Sigmoid colon (tissue), 4 donors: Measurements from ENCODE around the gene SFMBT1.

Source experiments
- CTCF ChIP-seq, 4 experiments: fragments of 450-650 bp in 3 of 4; fragments of 200-600 bp in 1 of 4; IDR thresholded peaks; one replicate each; pipeline ENCODE4 v1.5.1; 2016 to 2019; ENCODE audit warnings: antibody characterized with exemption in 4 of 4, mild to moderate bottlenecking in 3 of 4, moderate library complexity in 2 of 4
- EP300 ChIP-seq, 4 donors: sonication (generic); formaldehyde crosslinking; IDR thresholded peaks; one replicate each; pipeline ENCODE4 v1.6.1; 2017; ENCODE audit warnings: antibody characterized with exemption in 4 of 4
- POLR2A ChIP-seq, 2 donors: fragments of 450-650 bp; IDR thresholded peaks; one replicate each; pipeline ENCODE4 v1.6.1; 2016; ENCODE audit warnings: antibody characterized with exemption in 2 of 2, mild to moderate bottlenecking in 2 of 2, moderate library complexity in 2 of 2
- POLR2AphosphoS5 ChIP-seq, 4 donors: sonication (generic); formaldehyde crosslinking; IDR thresholded peaks; one replicate each; pipeline ENCODE4 v1.6.1; 2017; ENCODE audit warnings: antibody characterized with exemption in 4 of 4

- TF ChIP-seq CTCF (IDR thresholded peaks at IDR 0.05) (no peak), POLR2A (IDR thresholded peaks at IDR 0.05) (no peak), EP300 (IDR thresholded peaks at IDR 0.05) (no peak), POLR2AphosphoS5 (IDR thresholded peaks at IDR 0.05) (no peak)
Observed at GRCh38 chr3:53073553-53074365, 27.9 kb upstream of the SFMBT1 start.
